ENCODE measurements around the gene OGFOD2.

OGFOD2 gene

GRCh38 chr12:122951979-122952892 is 22.8 kb upstream of the OGFOD2 start:
- DNase-seq (ENCODE audit: low spot score): peak; percentile 91

GRCh38 chr12:122955156-122955555 is 19.9 kb upstream of the OGFOD2 start:
- no peak for DNase-seq (ENCODE audit: low spot score)

DNA sequence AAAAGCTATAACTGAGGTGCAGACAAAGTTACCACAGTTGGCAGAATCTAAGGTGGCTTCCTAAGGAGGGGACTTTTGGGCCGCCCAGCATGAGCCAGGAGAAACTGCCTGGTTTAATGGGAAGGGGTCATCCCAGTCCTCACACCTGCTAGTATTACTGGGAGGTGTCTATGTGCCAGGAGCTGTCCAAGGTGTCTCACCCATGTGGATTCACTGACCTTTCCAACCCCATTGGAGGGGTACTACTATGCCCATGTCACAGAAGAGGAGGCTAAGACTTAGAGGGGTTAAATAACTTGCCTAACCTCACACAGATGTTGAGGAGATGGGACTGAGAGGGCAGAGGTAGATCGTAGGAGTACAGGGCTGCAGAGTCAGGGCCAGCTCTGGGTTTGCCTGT is 19.0 kb upstream of the OGFOD2 start:
- DNase-seq (ENCODE audit: low spot score): no peak

- no peak for DNase-seq (ENCODE audit: low spot score)
Observed at GRCh38 chr12:122958198-122958888, 16.7 kb upstream of the OGFOD2 start.

DNA sequence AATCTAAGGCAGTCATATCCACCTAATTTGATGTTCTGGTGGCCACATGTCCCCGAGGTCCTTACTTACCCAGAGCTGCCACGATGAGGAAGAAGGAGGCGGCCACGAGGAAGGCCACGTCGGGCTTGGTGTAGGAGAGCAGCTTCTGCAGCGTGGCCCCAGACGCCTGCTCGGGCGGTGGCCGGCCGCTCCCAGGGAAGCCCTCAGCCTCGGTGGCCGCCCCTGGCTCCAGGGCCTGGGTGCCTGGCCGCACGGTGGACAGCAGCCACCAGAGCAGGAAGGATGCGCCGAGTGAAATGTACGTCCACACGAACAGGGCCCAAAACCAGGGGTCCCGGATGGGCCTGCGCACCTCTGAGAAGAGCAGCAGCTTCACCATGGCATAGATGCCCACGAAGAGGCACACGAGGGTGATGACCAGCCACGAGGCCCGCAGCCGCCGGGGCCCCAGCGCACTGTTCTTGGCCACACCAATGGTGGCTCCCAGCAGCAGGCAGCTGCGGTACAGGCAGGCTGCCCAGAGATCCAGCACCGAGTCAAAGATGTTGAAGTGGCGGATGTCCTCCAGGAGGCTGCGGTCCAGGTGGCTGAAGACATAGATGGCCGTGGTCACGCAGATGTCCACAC is 15.4 kb upstream of the OGFOD2 start:
- no peak for DNase-seq (ENCODE audit: low spot score)

- no peak for DNase-seq (ENCODE audit: low spot score)
Observed at GRCh38 chr12:122960193-122960569, 14.9 kb upstream of the OGFOD2 start.

- no peak for DNase-seq (ENCODE audit: low spot score)
Observed at GRCh38 chr12:122961531-122962329, 13.3 kb upstream of the OGFOD2 start.

- peak; percentile 51 for DNase-seq (ENCODE audit: low spot score)
Observed at GRCh38 chr12:122963941-122964265, 11.1 kb upstream of the OGFOD2 start.

DNA sequence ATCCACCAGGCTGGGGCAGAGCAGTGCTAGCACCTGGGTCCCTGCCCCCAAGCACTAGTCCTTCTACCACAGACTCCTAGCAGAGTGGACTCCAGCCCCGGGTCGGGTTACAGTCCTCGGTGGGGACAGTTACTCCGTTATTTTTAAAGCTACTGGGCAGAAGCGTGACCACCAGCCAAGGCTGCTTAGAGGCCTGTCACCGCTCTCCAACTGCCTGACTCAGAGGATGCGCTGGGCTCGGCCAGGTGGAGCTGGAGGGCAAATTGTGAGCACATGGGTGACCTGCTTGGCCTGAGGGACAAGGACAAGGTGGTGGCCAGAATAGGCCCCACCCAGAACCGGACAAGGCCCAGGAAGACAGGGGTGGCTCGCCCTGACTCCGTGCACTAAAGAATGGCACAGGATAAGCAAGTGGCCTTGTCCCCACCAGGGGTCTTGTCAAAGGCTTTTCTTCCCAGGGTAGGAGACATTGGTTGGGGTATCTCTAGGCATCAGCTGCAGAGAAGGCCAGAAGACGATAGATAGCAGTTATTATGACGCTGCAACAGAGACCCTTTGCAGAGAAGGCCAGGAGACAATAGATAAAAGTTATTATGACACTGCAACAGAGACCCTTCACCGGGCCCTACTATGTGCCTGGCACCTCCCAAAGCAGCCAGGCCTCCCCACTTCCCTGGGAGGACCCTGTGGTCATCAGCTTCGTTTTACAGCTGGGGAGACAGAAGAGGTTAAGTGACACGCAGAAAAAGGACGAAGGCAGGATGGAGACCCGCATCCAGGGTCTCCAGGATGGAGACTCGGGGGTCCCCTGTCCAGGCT is 10.4 kb upstream of the OGFOD2 start:
- DNase-seq (ENCODE audit: low spot score): no peak

- DNase-seq (ENCODE audit: low spot score): no peak
Observed at GRCh38 chr12:122965321-122965751, 9.7 kb upstream of the OGFOD2 start.

DNA sequence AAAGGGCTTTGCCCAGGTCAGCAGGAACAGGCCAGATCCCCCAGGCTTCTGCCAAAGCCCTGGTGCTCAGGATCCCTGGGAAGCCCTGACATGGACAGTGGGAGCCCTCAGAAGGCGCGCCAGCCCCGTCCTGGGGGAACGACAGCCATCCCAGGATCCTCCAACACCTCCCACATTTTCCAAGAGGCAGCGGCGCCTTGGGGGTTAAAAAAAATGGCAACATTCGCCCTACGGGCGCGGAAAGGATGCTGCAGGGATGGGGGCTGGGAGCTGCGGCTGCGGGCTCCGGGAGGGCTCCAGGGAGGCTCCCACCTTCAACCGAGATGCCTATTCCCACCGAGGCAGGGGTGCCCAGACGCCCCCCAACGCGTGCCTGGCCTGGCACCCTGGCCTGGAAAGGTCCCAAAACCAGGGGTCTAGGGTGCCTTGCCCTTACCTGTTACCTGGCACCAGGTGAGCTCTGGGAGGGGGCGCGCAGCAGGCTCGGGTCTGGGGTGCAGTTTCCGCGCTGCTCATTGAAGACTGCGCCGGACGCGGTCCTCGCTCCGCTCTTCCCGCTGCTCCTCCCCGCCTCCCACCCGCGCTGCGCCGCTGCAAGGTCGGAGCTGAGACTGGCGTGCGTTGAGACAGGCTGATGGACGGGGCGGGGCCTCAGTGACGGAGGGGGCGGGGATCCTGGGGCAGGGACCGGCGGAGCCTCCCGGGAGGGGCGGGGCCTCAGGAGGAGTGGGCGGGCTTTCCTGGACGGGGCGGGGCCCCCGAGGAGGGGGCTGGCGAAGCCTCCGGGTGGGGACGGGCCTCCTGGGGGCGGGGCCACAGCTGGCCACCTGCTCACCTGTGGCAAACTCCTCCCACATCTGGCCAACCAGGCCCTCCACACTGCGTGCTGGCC is 8.9 kb upstream of the OGFOD2 start, which contains the start of gene ABCB9:
TSS of gene ABCB9 (minus strand) at position 613 of the 892 bp plus-strand sequence. CDS start 6,228 bp downstream, outside the sequence.
- peak; percentile 98 for DNase-seq (ENCODE audit: low spot score)

GRCh38 chr12:122966743-122967550 is 8.1 kb upstream of the OGFOD2 start:
- no peak for DNase-seq (ENCODE audit: low spot score)

GRCh38 chr12:122968104-122968503 is 6.9 kb upstream of the OGFOD2 start:
- no peak for DNase-seq (ENCODE audit: low spot score)

- no peak for DNase-seq (ENCODE audit: low spot score)
Observed at GRCh38 chr12:122969676-122970075, 5.4 kb upstream of the OGFOD2 start.

GRCh38 chr12:122974274-122974891 is 661 bp upstream of the OGFOD2 start:
- peak; percentile 96 for DNase-seq (ENCODE audit: low spot score)

DNA sequence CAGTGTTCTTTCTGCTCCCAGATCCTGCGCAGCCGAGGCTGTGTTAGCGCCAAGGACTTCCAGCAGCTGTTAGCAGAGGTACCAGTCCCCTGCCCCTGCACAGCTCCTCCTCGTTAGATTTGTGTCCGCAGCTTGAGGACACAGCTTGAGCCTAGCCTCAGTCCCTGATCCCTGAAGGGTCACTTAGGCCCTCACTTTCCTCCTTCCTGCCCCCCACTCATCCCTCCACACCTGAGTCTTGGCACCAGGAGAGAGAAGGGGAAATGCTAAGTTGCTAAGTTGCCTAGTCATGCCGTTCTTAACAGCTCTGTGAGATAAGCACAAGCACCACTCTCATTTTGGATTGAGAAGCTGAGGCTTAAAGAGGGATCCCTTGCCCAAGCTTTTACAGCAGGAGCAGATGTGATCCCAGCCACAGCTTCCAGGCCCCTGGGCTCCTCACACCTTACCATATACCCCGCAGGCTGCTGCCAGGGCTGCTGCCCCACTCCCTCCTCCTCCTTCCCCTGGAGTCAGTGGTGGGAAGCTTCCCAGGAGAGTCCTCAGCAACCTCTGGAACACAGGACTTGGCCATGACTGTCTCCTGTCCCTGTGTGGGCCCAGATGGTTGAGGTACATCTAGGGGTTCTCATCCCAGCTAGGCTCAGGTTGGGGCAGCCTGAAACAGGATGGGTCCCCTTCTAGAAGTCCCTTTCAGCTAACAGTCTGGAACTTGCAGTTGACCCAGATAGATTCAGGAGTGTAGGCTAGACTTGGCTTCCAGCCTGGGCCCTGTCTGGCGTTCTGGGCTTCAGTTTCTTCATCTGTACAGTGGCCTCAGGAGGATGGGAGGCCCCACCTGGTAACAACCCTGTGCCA is 975 bp downstream of the OGFOD2 start:
- DNase-seq (ENCODE audit: low spot score): no peak

DNA sequence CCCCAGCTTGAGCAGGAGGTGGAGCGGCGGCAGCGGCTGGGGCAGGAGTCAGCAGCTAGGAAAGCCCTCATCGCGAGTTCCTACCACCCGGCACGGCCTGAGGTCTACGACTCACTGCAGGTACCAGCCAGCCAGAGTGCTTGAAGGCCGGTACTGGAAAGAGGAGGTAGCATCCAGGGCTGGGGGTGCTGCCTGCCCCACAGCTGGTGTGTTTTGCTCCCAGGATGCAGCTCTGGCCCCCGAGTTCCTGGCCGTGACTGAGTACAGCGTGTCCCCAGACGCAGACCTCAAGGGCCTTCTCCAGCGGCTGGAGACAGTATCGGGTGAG is 1.6 kb downstream of the OGFOD2 start:
- no peak for DNase-seq (ENCODE audit: low spot score)

- DNase-seq (ENCODE audit: low spot score): no peak
Observed at GRCh38 chr12:122977153-122977552, 2.1 kb downstream of the OGFOD2 start.

Measured in GM03348 (cell line).